Measurements from ENCODE around the gene GNAQ.
"Not testable (repeated sequence)": the region's sequence is repeated elsewhere in the genome, so short reads cannot be mapped to it uniquely, and the experiment has no call there.

GNAQ gene

GRCh38 chr9:77891128-77891800 lies 140.3 kb downstream of the GNAQ start:
- TF ChIP-seq ZFX (IDR thresholded peaks at IDR 0.05; ENCODE audit: borderline replicate concordance), result no peak
- TF ChIP-seq, protein P1, sequence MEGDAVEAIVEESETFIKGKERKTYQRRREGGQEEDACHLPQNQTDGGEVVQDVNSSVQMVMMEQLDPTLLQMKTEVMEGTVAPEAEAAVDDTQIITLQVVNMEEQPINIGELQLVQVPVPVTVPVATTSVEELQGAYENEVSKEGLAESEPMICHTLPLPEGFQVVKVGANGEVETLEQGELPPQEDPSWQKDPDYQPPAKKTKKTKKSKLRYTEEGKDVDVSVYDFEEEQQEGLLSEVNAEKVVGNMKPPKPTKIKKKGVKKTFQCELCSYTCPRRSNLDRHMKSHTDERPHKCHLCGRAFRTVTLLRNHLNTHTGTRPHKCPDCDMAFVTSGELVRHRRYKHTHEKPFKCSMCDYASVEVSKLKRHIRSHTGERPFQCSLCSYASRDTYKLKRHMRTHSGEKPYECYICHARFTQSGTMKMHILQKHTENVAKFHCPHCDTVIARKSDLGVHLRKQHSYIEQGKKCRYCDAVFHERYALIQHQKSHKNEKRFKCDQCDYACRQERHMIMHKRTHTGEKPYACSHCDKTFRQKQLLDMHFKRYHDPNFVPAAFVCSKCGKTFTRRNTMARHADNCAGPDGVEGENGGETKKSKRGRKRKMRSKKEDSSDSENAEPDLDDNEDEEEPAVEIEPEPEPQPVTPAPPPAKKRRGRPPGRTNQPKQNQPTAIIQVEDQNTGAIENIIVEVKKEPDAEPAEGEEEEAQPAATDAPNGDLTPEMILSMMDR (IDR thresholded peaks at IDR 0.05), result no peak
- no peak overlapping the region for H3K27ac ChIP-seq

GRCh38 chr9:77887662-77888061 lies 143.9 kb downstream of the GNAQ start:
- TF ChIP-seq, protein P1 (IDR thresholded peaks at IDR 0.05), result no peak
- TF ChIP-seq ZFX (IDR thresholded peaks at IDR 0.05; ENCODE audit: borderline replicate concordance), result no peak

DNA sequence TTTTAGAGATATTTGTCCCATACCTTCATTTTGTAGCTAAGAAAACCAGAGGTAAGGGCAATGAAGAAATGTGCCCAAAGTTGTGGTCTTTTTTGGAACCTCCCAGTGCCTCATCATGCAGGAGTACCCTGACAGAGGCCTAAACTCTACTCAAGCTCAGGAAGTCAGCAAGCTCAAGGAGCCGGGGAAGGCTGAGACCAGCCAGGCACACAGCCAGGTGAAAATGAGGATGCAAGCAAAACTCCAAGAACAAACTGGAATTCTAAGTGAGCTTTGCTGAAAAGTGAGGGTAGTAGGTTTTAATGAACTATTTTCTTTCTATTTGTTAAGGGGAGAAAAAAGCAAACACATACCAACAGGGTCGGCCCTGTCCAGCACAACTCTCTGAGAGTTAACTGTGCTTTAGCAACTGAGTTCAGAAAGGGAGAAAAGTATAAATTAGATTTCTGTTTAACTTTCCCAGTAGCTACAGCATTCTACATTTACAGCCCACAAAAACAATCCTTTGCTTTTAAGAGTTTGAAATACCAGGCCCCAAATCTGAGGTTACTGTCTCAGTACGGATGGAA lies 146.4 kb downstream of the GNAQ start:
- no peak for TF ChIP-seq ZFX (IDR thresholded peaks at IDR 0.05; ENCODE audit: borderline replicate concordance)
- TF ChIP-seq, protein P1 (IDR thresholded peaks at IDR 0.05), result no peak
- H3K27ac ChIP-seq, result no peak overlapping the region

More at GRCh38 chr9:77887662-77888061, 143.9 kb downstream of the GNAQ start:
- H3K27ac ChIP-seq, result no peak overlapping the region

DNA sequence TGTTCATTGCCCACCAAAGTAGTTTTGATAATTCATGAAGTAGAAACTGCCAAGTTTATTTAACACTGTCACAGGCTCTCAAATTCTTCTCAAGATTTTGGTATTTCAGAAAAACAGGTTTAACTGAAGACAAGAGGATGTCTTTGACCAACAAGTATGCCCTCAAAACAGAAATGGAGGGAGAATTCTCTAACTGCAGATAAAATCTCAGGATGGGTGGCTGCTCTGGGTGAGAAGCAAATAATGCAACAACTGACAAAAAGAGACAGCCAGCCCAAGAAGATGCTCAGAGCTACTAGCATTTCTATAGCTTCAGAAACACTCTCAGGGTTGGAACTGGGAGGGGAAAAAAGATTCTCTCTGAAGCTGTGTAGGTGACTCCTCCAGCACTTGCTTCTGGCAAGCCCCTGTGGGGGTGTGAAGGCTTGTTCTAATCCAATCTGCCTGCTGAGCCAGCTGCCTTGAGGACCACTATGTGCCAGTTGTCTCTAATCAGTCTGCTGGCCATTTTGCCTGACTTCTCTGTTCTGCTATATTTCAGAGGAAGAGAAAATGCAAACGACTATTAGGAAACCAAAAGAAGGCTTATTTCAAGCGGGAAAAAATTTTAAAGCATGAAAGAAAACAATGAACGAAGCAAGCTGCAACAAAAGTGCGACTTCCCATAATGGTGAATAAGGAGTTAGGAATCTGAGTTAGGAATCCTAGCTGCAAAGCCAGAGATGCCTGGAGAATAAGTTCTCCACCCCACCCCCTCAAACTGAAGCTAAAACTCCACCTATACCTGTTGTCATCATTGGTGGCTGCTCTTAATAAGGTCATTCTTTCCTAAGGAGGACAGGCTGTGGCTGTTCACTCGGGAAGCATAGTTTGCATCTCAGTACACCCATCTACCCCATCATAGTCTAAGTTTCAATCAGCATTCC lies 147.5 kb downstream of the GNAQ start:
- TF ChIP-seq, protein P1 (IDR thresholded peaks at IDR 0.05), result no peak
- no peak for TF ChIP-seq ZFX (IDR thresholded peaks at IDR 0.05; ENCODE audit: borderline replicate concordance)

GRCh38 chr9:77883133-77883532 lies 148.5 kb downstream of the GNAQ start:
- H3K27ac ChIP-seq, result no peak overlapping the region

More for the DNA sequence above, 147.5 kb downstream of the GNAQ start:
- no peak overlapping the region for H3K27ac ChIP-seq

GRCh38 chr9:77882294-77882693 lies 149.3 kb downstream of the GNAQ start:
- no peak for TF ChIP-seq ZFX (IDR thresholded peaks at IDR 0.05; ENCODE audit: borderline replicate concordance)
- TF ChIP-seq, protein P1 (IDR thresholded peaks at IDR 0.05), result no peak
- H3K27ac ChIP-seq, result no peak overlapping the region

More at GRCh38 chr9:77883133-77883532, 148.5 kb downstream of the GNAQ start:
- no peak for TF ChIP-seq ZFX (IDR thresholded peaks at IDR 0.05; ENCODE audit: borderline replicate concordance)
- TF ChIP-seq, protein P1 (IDR thresholded peaks at IDR 0.05), result no peak

- not testable (repeated sequence) for H3K27ac ChIP-seq
Observed at GRCh38 chr9:77881634-77882033, 150.0 kb downstream of the GNAQ start.

Measured in 22Rv1 (cell line).